HEK293T (cell line): ENCODE results near the gene SOBP.

ENCODE experiments used
- ARNT ChIP-seq: fragments of 450-650 bp; IDR thresholded peaks from 2 replicates; pipeline ENCODE4 v1.6.1; 2017; ENCODE audit warnings: mild to moderate bottlenecking
- ELF4 ChIP-seq: fragments of 450-650 bp; IDR thresholded peaks from 2 replicates; pipeline ENCODE4 v1.6.1; 2017; ENCODE audit warnings: antibody characterized with exemption
- FOXK2 ChIP-seq: fragments of 450-650 bp; IDR thresholded peaks from 2 replicates; pipeline ENCODE4 v1.6.1; 2016; ENCODE audit warnings: mild to moderate bottlenecking
- SP1 ChIP-seq: fragments of 450-650 bp; IDR thresholded peaks from 2 replicates; pipeline ENCODE4 v1.6.1; 2017

GRCh38 chr6:107555449-107555848 is 65.5 kb downstream of the SOBP start:
- TF ChIP-seq ARNT (no peak), FOXK2 (no peak), SP1 (no peak), ELF4 (no peak)
